Stimulated activated CD8-positive, alpha-beta memory T cell treated with anti-CD3 and anti-CD28 coated beads, Interleukin-12 subunit alpha, Interleukin-12 subunit beta, amount 100 ng/mL, for 24 hours (primary cell): Measurements from ENCODE around the gene VOPP1.
"Not testable (repeated sequence)": the region's sequence is repeated elsewhere in the genome, so short reads cannot be mapped to it uniquely, and the experiment has no call there.

Experiments
- DNase-seq: peaks from one replicate; pipeline ENCODE4 v3.0.0-alpha.2; 2020; ENCODE audit errors: extremely low read depth

VOPP1 gene, protein sequence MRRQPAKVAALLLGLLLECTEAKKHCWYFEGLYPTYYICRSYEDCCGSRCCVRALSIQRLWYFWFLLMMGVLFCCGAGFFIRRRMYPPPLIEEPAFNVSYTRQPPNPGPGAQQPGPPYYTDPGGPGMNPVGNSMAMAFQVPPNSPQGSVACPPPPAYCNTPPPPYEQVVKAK

DNA sequence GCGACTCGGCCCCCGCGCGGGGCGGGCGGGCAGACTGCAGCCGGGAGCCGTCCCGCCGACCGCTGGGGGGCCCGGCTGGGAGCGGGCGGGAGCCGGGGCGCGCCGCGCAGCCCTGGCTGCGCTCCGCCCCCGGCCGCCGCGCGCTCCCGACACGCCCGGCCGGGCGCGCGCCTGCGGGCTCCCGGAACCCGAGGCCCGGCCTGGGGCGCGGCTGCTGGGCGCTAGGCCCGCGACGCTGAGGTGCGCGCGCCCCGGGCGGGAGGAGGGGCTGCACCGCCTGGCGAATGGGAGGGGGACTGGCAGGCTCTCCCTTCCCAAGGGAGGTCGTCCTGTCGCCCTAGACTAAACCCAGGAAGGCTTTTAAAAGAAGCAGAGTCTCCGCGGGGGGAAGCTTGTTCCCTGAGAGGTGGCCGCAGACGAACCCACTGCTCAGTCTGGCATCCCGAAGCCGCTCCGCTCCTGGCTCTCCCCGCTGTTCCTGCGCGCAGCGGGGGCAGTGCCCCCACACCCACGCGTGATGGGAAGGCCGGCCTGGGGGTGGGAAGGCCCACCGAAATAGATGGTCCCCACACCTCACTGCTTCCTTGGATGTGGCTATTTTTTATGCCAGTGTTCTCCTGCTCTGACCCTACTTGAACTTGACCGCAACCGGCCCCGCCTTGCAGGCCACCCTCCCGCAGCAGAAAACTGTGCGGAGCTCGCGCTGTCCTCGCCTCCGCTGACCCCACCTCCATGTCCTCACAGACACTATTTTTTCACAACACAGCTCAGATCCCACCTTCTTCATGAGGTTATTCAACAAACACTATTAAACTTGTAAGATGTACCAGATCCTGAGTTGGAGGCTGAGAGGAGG is at the start of gene VOPP1:
VOPP1 (minus strand) TSS at position 125 of the 856 bp plus-strand sequence. CDS start 178 bp downstream, outside the sequence.
- no peak for DNase-seq

- no peak for DNase-seq
These were observed 46.6 kb upstream of the VOPP1 start for GRCh38 chr7:55618913-55619312.

DNA sequence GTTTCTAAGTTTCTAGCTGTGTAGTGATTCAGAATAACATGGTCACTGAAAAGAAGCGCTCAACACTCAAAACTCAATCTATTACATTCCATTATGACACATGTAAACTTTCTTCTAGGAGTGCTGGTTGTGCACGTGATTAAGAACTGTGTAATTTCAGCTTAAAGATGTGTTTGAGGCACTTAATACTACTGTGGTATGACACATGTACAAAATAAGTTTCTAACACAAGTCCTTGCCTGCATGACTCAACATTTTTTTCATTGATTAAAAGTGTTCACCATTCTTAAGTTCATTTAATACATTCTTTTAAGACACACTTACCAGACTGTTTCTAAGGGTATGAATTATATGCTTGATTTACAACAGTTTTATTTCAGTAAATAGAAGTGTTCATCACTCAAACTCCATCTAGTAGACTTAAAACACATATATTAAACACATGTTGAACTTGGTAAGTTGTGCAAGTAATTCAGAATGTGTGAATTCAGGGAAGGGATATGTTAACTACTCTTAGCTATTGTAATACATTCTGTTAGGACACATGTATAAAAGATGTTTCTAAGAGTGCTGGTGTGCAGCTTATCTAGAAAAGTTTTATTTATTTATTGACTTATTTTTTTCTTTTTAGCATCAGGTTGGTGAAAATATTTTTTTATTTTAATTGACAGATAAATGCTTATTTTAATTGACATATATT is 42.2 kb upstream of the VOPP1 start:
- not testable (repeated sequence) for DNase-seq

DNA sequence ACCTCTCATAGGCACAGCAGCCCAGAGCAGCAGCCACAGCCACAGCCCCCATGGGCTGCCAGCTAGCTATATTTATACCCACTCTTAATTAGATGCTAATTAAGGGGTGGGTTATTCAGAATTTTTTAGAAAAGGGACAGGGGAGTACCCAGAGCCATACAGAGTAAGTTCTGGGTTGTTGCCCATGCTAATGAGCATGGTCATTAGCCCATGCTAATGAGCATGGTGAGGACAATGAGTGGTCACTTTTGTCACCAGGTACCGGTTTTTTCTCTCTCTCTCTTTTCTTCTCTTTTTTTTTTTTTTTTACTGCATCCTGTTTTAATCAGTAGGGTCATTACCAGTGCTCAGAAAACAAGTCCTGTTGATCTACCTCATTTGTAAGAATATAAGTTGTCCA is 37.4 kb upstream of the VOPP1 start:
- DNase-seq, result not testable (repeated sequence)

DNA sequence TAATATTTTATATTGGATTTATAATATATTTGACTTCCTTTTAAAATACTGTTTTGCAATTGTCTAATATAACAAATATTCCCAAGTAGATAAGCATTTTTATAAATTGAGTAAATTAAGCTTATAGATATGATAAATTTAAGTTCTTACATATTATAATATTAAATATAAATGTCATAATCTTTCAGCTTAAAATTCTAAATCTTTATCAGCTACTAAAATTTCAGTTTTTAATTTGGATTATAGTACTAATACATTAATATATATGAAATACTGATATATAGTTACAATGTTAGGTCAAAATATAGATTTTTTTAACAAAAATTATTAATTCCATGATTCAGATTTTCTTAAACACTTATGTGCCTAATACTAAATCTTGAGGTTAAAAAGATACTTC is 33.4 kb upstream of the VOPP1 start:
- not testable (repeated sequence) for DNase-seq

GRCh38 chr7:55597944-55598499 is 25.7 kb upstream of the VOPP1 start:
- DNase-seq, result not testable (repeated sequence)

- not testable (repeated sequence) for DNase-seq
These were observed 25.0 kb upstream of the VOPP1 start for GRCh38 chr7:55597214-55597739.

- no peak for DNase-seq
These were observed 23.2 kb upstream of the VOPP1 start for GRCh38 chr7:55595511-55595910.

GRCh38 chr7:55594870-55595269 is 22.6 kb upstream of the VOPP1 start:
- no peak for DNase-seq

- no peak for DNase-seq
These were observed 22.1 kb upstream of the VOPP1 start for GRCh38 chr7:55594414-55594813.

DNA sequence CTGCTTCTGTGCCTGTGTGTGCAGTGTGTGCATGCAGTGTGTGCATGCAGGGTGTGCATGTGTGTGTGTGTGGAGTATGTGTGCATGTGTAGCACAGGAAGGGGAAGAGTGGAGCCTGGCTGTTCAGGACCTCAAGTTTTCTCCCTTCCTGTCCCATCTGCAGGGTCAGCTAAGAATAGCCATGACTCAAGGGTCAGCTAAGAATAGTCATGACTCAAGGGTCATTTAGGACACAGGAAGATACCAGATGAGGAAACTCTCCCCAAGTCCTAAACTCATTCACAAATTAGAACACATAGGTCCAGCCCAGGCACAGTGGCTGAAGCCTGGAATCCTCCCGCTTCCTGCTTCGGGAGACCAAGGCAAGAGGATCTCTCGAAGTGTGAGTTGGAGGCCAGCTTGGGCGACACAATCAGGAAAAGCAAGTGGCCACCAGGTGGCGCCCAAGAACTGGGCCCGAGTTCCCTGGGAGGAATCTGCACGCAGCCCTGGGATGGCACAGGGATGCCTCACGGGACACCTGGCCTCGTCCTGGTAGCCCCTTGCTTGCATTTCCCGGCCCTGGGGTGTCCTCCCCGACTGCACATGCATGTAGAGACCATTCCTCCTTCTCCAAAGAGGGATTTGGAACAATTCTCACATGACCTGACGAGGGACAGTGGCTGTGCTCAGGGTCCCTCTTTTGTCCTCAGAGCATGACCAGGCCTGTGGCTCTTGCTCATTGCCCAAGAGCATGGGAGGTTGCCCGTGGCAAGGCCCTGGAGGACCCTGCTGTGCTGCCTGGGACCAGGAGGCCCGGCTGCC is 21.4 kb upstream of the VOPP1 start:
- DNase-seq, result peak; percentile 31

- DNase-seq, result no peak
These were observed 20.8 kb upstream of the VOPP1 start for GRCh38 chr7:55593172-55593514.

DNA sequence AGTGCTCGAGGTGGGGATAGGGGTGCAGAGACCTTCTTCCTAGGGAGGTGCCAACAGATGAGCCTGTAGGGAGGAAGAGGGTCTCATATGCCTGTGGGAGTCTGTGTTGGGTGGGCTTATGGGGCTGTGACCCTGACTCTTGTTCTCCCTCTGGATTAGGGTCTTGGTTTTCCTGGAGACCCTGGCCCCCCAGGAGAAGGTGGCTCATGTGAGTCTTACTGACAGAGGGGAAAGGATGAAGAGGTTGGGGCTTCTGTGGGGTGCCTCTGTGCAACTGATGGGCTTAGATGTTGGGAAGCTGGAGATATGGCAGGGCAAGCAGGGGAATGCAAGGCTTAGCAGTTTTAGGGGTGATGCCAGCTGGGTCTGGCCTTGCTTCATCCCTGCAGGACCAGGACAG is 20.2 kb upstream of the VOPP1 start:
- DNase-seq, result no peak

GRCh38 chr7:55591282-55591931 is 19.1 kb upstream of the VOPP1 start:
- no peak for DNase-seq

DNA sequence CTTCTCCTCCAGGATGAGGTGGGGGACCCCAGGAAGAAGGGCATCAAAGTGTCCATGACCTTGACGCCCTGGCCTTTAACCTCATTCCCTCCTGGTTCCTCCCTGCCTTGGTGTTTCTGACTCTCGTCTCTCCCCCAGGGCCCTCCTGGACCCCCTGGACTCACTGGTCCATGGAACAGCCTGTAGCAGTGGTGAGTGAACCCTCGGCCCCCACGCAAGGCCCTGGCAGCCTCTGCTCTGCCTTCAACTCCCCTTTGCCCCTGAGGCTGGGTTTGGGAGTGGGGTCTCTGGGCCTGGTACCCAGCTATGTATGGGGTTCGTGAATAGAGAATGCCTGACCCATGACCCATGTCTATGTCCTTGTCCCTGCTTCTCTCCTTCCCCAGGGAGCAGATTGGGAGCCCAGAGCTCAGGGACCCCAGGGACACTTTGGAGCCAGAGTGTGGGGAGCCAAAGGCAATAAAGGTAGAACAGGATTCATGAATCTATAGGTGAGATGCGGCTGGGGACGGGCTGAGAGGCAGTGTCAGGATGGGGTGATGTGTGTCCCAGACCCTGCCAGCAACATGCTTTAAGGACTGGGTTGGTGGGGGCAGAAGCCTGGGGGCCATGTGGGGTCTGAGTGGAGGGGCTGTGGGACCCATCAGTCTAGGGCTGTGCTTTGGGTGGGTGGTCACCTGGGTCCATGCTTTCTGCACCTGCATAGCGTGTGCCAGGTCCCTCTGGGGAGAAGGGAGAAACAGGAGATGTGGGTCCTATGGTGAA is 18.4 kb upstream of the VOPP1 start:
- DNase-seq, result no peak

DNA sequence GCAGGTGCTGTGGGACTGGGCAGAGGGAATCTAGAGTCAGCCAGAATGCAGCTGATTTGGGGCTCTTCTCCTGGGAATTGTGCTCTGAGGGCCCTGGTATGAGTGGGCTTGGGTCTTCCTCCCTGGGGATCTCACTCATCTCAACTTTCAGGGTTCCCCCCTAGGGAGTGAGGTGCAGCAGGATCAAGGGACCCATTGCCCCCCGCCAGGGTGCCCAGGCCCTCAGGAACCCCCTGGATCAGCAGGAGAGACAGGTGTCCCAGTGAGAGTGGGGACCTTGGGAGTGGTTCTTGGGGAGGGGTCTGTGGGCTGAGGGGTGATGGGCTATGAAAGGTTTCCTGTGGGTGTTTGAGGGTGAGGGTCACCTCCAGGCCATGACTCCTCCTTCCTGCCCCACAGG is 17.6 kb upstream of the VOPP1 start:
- no peak for DNase-seq

- no peak for DNase-seq
These were observed 16.8 kb upstream of the VOPP1 start for GRCh38 chr7:55588976-55589604.

DNA sequence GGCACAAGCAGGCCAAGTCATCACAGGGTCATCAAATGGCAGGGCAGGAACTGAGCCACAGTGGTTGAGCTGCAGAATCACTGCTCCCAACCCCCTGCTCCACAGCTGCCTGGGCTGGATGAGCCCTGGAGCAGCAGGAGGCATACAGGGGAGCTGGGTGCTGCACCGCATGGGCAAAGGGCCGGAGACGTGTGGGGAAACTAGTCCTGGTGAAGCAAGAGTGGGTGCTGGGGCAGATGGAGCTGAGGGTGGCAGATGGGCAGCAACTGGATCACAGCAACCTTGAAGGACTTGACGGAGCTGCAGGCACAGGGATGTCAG is 16.0 kb upstream of the VOPP1 start:
- no peak for DNase-seq

GRCh38 chr7:55587687-55588378 is 15.5 kb upstream of the VOPP1 start:
- no peak for DNase-seq
